Measurements from ENCODE around the gene MAPK8IP2.

DNA sequence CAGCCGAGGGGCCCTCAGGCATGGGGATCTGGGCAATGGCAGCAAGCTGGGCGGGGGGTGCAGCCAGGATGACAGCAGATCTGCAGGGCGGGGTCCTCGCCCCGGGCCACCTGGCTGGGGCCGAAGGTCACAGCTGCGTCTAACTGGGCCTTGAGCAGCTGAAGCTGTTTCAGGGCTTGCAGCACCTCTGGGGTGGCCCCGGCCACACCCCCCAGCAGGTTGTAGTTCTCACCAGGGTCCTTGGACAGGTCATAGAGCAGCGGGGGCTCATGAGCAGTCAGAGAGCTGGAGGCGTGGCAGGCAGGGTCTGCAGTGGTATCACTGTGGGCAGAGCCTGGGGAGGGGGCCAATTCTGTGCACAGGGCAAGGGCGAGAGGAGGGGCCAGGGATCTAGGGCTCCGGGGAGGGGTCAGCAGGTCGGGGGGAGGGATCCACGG lies 24.6 kb downstream of the MAPK8IP2 start:
- TF ChIP-seq, protein P1, sequence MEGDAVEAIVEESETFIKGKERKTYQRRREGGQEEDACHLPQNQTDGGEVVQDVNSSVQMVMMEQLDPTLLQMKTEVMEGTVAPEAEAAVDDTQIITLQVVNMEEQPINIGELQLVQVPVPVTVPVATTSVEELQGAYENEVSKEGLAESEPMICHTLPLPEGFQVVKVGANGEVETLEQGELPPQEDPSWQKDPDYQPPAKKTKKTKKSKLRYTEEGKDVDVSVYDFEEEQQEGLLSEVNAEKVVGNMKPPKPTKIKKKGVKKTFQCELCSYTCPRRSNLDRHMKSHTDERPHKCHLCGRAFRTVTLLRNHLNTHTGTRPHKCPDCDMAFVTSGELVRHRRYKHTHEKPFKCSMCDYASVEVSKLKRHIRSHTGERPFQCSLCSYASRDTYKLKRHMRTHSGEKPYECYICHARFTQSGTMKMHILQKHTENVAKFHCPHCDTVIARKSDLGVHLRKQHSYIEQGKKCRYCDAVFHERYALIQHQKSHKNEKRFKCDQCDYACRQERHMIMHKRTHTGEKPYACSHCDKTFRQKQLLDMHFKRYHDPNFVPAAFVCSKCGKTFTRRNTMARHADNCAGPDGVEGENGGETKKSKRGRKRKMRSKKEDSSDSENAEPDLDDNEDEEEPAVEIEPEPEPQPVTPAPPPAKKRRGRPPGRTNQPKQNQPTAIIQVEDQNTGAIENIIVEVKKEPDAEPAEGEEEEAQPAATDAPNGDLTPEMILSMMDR (IDR thresholded peaks at IDR 0.05) = no peak
- TF ChIP-seq EZH2 (IDR thresholded peaks at IDR 0.05) (no peak), EZH2phosphoT487 (IDR thresholded peaks at IDR 0.05) (no peak)
